ENCODE data around the gene USP3.

DNA sequence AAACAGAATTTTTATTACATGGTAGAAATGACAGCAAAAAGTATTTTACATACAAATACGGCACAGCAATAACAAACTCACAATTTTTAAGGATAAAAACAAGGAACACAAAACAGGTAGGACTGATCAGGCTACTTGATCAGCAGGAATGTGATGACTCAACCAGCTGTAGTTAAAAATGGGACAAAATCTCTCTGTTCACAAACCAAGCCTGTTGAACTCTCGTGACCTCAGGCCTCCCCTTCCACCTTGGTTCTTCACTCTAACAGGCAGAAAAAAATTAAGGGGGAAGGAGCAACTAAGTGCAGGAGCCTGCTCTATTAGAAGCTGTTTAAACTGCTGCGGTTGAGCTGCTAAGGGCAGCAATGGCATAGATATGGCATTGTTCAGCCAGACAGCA is 111.5 kb downstream of the USP3 start:
- TF ChIP-seq, protein P1, sequence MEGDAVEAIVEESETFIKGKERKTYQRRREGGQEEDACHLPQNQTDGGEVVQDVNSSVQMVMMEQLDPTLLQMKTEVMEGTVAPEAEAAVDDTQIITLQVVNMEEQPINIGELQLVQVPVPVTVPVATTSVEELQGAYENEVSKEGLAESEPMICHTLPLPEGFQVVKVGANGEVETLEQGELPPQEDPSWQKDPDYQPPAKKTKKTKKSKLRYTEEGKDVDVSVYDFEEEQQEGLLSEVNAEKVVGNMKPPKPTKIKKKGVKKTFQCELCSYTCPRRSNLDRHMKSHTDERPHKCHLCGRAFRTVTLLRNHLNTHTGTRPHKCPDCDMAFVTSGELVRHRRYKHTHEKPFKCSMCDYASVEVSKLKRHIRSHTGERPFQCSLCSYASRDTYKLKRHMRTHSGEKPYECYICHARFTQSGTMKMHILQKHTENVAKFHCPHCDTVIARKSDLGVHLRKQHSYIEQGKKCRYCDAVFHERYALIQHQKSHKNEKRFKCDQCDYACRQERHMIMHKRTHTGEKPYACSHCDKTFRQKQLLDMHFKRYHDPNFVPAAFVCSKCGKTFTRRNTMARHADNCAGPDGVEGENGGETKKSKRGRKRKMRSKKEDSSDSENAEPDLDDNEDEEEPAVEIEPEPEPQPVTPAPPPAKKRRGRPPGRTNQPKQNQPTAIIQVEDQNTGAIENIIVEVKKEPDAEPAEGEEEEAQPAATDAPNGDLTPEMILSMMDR (IDR thresholded peaks at IDR 0.05), result no peak
- no peak for TF ChIP-seq POLR2A (IDR thresholded peaks at IDR 0.05)
